Muscle layer of duodenum (tissue), 2 donors: Measurements from ENCODE around the gene ZNF397.
A peak's percentile ranks its signal among the peaks of the same experiment; 100 is the strongest.
"Not testable (repeated sequence)": the region's sequence is repeated elsewhere in the genome, so short reads cannot be mapped to it uniquely, and the experiment has no call there.

ENCODE experiments used
- H3K27ac ChIP-seq: one replicate; pipeline ENCODE4 v1.7.0; 2013; ENCODE audit warnings: mild to moderate bottlenecking, low read length
- H3K27me3 ChIP-seq: one replicate; pipeline ENCODE4 v1.7.0; 2013; ENCODE audit warnings: low read depth, mild to moderate bottlenecking, control low read depth, low read length
- H3K36me3 ChIP-seq, 2 donors: one replicate each; pipeline ENCODE4 v1.7.0; 2013; ENCODE audit warnings: low read length in 2 of 2, control low read depth in 1 of 2, mild to moderate bottlenecking in 1 of 2; ENCODE audit not compliant: insufficient read depth in 2 of 2, control insufficient read depth in 1 of 2
- H3K4me1 ChIP-seq, 2 donors: one replicate each; pipeline ENCODE4 v1.7.0; 2013; ENCODE audit warnings: low read length in 2 of 2, mild to moderate bottlenecking in 2 of 2, control low read depth in 1 of 2, moderate library complexity in 1 of 2; ENCODE audit not compliant: insufficient read depth in 2 of 2, control insufficient read depth in 1 of 2
- H3K4me3 ChIP-seq, 2 donors: one replicate each; pipeline ENCODE4 v1.7.0; 2013; ENCODE audit warnings: low read length in 2 of 2, low read depth in 1 of 2, mild to moderate bottlenecking in 1 of 2
- H3K9me3 ChIP-seq, 2 donors: one replicate each; pipeline ENCODE4 v1.7.0; 2013; ENCODE audit warnings: low read length in 2 of 2, control low read depth in 1 of 2, mild to moderate bottlenecking in 1 of 2; ENCODE audit not compliant: control insufficient read depth in 1 of 2
- donor health status: healthy.

The ZNF397 gene

DNA sequence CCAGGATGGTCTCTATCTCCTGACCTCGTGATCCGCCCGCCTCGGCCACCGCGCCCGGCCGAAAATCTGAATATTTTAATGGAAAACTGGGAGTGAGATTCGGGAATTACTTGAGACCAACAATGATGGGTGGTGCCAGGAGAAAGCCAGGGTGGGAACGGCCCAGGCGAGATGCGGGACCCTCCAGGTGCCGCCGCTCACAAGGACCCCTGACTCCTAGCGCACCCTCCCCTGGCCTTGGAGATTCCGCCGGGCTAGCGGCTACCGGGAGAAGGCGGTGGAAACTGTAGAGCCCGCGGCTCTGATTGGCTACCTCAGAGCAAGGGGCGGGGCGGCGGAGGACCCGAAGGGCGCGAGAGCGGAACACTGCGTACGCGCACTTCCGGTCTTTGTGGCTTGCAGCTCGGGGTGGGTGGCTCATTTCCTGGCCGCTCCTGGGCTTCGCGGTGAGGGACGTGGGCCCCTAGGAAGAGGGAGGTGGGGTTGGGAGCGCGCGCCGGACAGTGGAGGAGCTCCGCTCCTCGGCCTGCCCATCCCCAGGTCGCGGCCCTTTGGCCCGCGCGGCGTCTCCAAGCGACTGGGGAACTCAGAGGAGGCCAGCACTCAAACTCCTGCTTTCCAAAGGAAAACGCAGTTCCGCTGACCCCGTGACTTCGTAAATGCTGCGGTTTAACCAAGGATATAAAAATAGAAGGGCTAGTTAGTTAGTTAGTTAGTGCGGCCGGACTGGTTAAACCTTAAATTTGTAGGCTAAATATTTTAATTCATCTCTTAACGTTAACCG, at the start of gene ZNF397:
Gene ZNF397 (plus strand): TSS at position 371 of the 784 bp plus-strand sequence. CDS start 1,437 bp downstream, outside the sequence.
- no peaks in the 10 kb centered on the region for H3K9me3 ChIP-seq
- peaks cover 0 to 9% of the 10 kb centered on the region in 2 donors for H3K4me1 ChIP-seq
- peaks cover 30 to 33% of the 10 kb centered on the region in 2 donors for H3K36me3 ChIP-seq
- peak within 1 kb of the TSS; percentile 66 to 67 for H3K4me3 ChIP-seq
- H3K27ac ChIP-seq: peak within 1 kb of the TSS; percentile 95
- no peaks in the 10 kb centered on the region for H3K27me3 ChIP-seq

DNA sequence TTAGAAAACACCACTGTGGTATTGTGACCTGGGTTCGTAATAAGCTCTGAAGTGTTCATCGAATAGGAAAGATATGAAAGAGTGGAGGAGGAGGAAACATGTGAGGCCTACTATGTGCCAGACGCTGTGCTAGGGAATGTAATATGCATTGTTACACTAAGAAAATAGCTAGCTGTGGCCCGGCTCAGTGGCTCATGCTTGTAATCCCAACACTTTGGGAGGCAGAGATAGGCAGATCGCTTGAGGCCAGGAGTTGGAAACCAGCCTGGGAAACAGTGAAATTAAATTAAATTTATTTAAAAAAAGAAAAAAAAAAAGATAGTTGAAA, 49.2 kb upstream of the ZNF397 start:
- no peak overlapping the region for H3K27ac ChIP-seq
- no peaks in the 10 kb centered on the region for H3K36me3 ChIP-seq
- H3K9me3 ChIP-seq: no peaks in the 10 kb centered on the region
- H3K27me3 ChIP-seq: no peaks in the 10 kb centered on the region
- no peak overlapping the region for H3K4me3 ChIP-seq
- H3K4me1 ChIP-seq: no peaks in the 10 kb centered on the region

DNA sequence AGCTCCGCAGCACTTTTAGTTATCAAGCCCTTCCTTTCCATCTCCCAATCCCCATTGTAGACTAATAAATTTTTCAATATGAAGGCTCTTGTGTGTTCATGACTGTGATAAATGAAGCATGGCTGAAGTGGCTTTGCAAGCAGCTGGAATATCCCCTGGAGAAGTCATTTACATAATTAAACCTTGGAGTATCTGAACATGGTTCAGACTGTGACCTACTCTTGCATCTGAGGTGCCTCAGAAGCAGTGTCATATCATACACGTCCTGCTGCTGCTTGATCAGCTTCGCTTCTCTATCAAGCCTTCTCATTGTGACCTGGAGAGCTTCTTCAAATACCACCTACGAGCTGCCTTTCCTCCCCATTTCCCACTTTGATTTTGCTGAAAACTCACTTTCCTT, 48.4 kb upstream of the ZNF397 start:
- Histone ChIP-seq H3K27ac (no peak overlapping the region), H3K4me3 (no peak overlapping the region), H3K27me3 (no peaks in the 10 kb centered on the region), H3K36me3 (no peaks in the 10 kb centered on the region), H3K4me1 (no peaks in the 10 kb centered on the region), H3K9me3 (no peaks in the 10 kb centered on the region)

DNA sequence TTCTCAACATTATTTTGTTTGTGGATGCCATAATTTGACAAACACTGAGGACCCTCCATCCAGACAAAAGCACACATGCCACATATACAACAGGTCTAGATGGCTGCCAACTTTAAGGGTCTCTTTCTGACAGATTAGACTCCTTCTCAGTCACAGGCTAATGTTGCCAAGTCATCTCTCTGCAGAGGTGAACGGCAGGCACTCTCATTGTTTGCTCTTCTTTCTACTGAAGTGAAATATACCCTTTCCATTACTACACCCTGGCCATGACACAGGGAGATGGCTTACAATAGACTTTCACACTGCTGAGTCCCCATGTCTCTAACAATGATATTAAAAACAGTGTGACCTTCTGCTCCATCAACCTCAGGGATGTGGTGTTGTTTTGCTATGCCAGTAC, 47.5 kb upstream of the ZNF397 start:
- Histone ChIP-seq H3K36me3 (no peaks in the 10 kb centered on the region), H3K9me3 (no peaks in the 10 kb centered on the region), H3K4me3 (no peak overlapping the region), H3K27me3 (no peaks in the 10 kb centered on the region), H3K27ac (no peak overlapping the region), H3K4me1 (no peaks in the 10 kb centered on the region)

DNA sequence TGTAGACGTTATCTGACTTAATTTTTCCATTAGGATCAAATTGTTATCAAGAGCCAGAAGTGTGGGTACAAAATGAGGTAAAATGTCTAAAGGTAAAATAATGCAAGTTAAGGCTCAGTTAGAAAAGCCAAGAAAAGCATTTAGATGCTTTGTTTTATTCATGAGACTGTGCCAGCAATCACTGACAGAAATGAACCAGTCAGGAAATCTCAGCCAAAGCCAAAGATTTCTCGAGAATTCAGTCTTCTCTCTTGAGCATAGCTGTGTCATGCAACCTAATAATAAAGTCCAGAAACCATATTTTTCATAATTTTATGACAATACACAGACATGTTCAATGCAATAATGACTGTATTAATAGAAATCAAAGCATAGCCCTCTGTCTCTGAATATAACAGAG, 43.5 kb upstream of the ZNF397 start:
- H3K36me3 ChIP-seq: no peaks in the 10 kb centered on the region
- no peaks in the 10 kb centered on the region for H3K9me3 ChIP-seq
- H3K4me1 ChIP-seq: no peaks in the 10 kb centered on the region
- no peak overlapping the region for H3K27ac ChIP-seq
- H3K4me3 ChIP-seq: no peak overlapping the region
- no peaks in the 10 kb centered on the region for H3K27me3 ChIP-seq

DNA sequence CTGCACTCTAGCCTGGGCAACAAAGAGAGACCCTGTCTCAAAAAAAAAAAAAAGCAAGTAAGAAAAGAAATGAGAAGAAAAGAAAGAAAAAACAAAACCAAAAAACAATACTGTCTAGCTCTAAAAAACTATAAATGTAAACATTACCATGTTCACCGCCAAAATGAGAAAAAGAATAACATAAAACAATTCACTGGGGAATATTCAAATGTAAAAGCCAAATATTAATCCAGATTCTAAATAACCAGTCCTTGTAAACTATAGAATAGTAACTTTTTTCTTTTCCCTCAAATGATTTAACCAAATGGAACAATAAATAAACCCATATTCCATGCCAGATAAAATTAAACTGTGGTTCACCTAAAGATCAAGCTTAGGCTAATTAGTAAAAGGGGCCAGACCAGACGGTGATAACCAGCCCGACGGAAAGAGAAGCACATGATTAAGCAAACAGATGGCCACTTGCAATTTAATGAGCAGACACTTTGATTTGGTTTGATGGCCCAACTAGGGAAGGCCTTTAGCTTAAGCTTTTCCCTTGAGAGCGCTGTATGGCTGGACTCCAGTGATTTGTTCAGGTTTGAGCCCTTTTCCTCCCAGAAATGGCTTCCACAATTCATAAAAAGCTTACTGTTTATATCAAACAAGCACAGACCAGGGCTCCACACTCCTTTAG, 39.4 kb upstream of the ZNF397 start:
- no peaks in the 10 kb centered on the region for H3K27me3 ChIP-seq
- no peaks in the 10 kb centered on the region for H3K9me3 ChIP-seq
- no peaks in the 10 kb centered on the region for H3K36me3 ChIP-seq
- peaks cover 0 to 12% of the 10 kb centered on the region in 2 donors for H3K4me1 ChIP-seq
- H3K4me3 ChIP-seq: no peak overlapping the region
- no peak overlapping the region for H3K27ac ChIP-seq

DNA sequence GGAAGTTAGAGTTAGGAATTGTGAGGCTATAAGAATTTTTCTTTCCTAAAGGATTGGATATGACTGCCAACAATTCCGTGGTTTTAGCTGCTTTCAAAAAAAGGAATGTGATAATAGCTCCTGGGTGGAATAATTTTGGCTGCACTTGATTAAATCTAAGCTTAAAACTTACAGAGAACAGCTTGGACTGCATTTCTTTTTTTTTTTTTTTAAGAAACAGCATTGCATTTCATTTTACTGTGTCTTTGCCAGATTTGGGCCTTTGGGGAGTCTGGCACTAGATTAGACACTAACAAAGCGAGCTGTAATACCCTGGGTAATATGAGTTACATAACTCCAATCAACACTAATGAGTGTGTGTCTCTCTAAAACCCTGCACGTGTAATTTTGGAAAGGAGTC, 37.8 kb upstream of the ZNF397 start:
- H3K4me1 ChIP-seq: peaks cover 0 to 12% of the 10 kb centered on the region in 2 donors
- H3K27ac ChIP-seq: no peak overlapping the region
- no peak overlapping the region for H3K4me3 ChIP-seq
- H3K36me3 ChIP-seq: no peaks in the 10 kb centered on the region
- no peaks in the 10 kb centered on the region for H3K9me3 ChIP-seq
- no peaks in the 10 kb centered on the region for H3K27me3 ChIP-seq

DNA sequence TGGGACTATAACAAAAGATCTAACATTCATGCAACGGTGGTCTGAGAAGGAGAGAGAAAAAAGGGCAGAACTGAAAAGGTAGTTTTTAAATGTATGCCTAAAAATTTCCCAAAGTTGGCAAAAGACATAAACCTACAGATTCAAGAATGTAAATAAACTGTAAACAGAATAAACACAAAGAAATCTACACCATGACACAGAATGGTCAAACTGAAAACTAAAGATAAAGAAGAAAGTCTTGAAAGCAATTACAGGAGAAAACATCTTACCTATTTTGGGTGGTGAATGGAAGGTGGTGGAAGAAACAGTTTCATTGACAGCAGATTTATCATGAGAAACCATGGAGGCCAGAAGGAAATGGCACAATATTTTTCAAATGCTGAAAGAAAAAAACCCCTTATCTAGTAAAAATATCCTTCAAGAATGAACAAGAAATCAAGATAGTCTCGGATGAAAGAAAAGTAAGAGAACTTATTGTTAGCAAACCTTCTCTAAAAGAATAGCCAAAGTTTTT, 35.6 kb upstream of the ZNF397 start:
- H3K4me3 ChIP-seq: no peak overlapping the region
- no peaks in the 10 kb centered on the region for H3K27me3 ChIP-seq
- H3K36me3 ChIP-seq: no peaks in the 10 kb centered on the region
- no peak overlapping the region for H3K27ac ChIP-seq
- peaks cover 0 to 12% of the 10 kb centered on the region in 2 donors for H3K4me1 ChIP-seq
- no peaks in the 10 kb centered on the region for H3K9me3 ChIP-seq

DNA sequence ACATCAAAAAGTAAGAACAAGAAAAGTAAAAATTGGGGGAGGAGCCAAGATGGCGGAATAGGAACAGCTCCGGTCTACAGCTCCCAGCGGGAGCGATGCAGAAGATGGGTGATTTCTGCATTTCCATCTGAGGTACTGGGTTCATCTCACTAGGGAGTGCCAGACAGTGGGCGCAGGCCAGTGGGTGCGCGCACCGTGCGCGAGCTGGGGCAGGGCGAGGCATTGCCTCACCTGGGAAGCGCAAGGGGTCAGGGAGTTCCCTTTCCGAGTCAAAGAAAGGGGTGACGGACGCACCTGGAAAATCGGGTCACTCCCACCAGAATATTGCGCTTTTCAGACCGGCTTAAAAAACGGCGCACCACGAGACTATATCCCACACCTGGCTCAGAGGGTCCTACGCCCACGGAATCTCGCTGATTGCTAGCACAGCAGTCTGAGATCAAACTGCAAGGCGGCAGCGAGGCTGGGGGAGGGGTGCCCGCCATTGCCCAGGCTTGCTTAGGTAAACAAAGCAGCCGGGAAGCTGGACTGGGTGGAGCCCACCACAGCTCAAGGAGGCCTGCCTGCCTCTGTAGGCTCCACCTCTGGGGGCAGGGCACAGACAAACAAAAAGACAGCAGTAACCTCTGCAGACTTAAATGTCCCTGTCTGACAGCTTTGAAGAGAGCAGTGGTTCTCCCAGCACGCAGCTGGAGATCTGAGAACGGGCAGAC, 34.9 kb upstream of the ZNF397 start:
- not testable (repeated sequence) for H3K27ac ChIP-seq, H3K27me3 ChIP-seq, H3K36me3 ChIP-seq, H3K9me3 ChIP-seq, H3K4me3 ChIP-seq
- peaks cover 0 to 12% of the 10 kb centered on the region in 2 donors for H3K4me1 ChIP-seq

DNA sequence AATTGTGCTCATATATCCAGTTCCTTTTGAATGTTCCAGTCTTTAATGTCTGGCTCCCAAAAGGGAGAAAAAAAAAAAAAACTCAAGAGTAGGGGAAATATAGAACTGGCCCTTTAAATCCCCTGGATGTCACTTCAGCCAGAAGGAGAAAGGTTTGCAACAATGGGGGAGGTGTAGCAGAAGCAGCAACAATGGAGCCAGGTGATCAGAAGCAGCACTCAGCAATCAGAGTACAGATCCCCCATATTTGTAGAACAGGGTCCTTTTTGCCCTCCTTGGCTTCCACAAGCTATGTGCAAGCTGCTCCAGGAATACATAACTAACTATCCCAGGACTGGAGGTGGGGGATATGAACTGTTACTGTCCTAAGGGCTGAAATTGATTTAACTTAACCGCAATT, 25.8 kb upstream of the ZNF397 start:
- Histone ChIP-seq H3K27me3 (no peaks in the 10 kb centered on the region), H3K27ac (no peak overlapping the region), H3K36me3 (no peaks in the 10 kb centered on the region), H3K9me3 (no peaks in the 10 kb centered on the region), H3K4me1 (no peaks in the 10 kb centered on the region), H3K4me3 (no peak overlapping the region)

DNA sequence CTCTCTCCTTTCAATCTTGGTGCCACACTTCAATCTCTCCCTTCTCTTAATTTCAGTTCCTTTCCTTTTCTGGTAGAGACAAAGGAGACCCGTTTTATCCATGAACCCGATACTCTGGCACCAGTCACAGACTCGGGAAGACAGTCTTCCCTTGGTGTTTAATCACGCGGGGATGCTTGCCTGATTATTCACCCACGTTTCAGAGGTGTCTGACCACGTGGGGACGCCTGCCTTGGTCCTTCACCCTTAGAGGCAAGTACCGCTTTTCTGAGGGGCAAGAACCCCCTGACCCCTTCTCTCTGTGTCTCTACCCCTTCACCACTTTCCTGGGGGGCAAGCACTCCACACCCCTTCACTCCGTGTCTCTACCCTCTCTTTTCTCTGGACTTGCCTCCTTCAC, 24.2 kb upstream of the ZNF397 start:
- not testable (repeated sequence) for H3K4me3 ChIP-seq, H3K36me3 ChIP-seq, H3K4me1 ChIP-seq, H3K9me3 ChIP-seq, H3K27me3 ChIP-seq, H3K27ac ChIP-seq
